SKM-1 (cell line): ENCODE measurements around the gene OR5AC2.

Source experiments
- DNase-seq: peaks from one replicate; lab custom pipeline; 2025; ENCODE audit not compliant: unreplicated experiment; lab: John Stamatoyannopoulos, UW

Gene OR5AC2

GRCh38 chr3:98086873-98087272 lies at the start of gene OR5AC2:
Gene OR5AC2 (plus strand): TSS chr3:98087173. CDS start chr3:98087173, 0 bp downstream.
- no peak for DNase-seq

GRCh38 chr3:98038286-98038685 lies 48.7 kb upstream of the OR5AC2 start:
- DNase-seq = no peak

- DNase-seq = no peak
Measured at GRCh38 chr3:98038876-98039275, 48.1 kb upstream of the OR5AC2 start.

- DNase-seq = peak; percentile 72
Measured at GRCh38 chr3:98039322-98040024, 47.5 kb upstream of the OR5AC2 start.

GRCh38 chr3:98041350-98041749 lies 45.6 kb upstream of the OR5AC2 start:
- DNase-seq = no peak

GRCh38 chr3:98048586-98048985 lies 38.4 kb upstream of the OR5AC2 start:
- DNase-seq = peak; percentile 8

GRCh38 chr3:98049271-98049670 lies 37.7 kb upstream of the OR5AC2 start:
- DNase-seq = no peak

GRCh38 chr3:98056035-98056434 lies 30.9 kb upstream of the OR5AC2 start:
- DNase-seq = no peak

- no peak for DNase-seq
Measured at GRCh38 chr3:98057631-98058030, 29.3 kb upstream of the OR5AC2 start.

- DNase-seq = no peak
Measured at GRCh38 chr3:98058244-98058960, 28.6 kb upstream of the OR5AC2 start.

- DNase-seq = no peak
Measured at GRCh38 chr3:98068824-98069223, 18.1 kb upstream of the OR5AC2 start.

GRCh38 chr3:98070840-98071239 lies 16.1 kb upstream of the OR5AC2 start:
- DNase-seq = no peak

- DNase-seq = no peak
Measured at GRCh38 chr3:98073486-98073885, 13.5 kb upstream of the OR5AC2 start.

GRCh38 chr3:98095882-98096281 lies 8.9 kb downstream of the OR5AC2 start:
- DNase-seq = no peak

- no peak for DNase-seq
Measured at GRCh38 chr3:98099848-98100247, 12.9 kb downstream of the OR5AC2 start.

- no peak for DNase-seq
Measured at GRCh38 chr3:98108162-98108561, 21.2 kb downstream of the OR5AC2 start.

- DNase-seq = no peak
Measured at GRCh38 chr3:98109807-98110549, 23.0 kb downstream of the OR5AC2 start.

GRCh38 chr3:98110550-98110908 lies 23.6 kb downstream of the OR5AC2 start:
- no peak for DNase-seq

GRCh38 chr3:98114264-98114663 lies 27.3 kb downstream of the OR5AC2 start:
- DNase-seq = no peak

GRCh38 chr3:98115717-98116116 lies 28.7 kb downstream of the OR5AC2 start:
- no peak for DNase-seq

GRCh38 chr3:98130421-98130820 lies 43.4 kb downstream of the OR5AC2 start, which contains the start of gene OR5H1:
Gene OR5H1 (plus strand): TSS chr3:98130721. CDS start chr3:98132698, 1,977 bp downstream.
- no peak for DNase-seq

- DNase-seq = no peak
Measured at GRCh38 chr3:98136631-98137030, 49.7 kb downstream of the OR5AC2 start.
